Thyroid gland (tissue), 4 donors: ENCODE results near the gene DSCAM. TPM values are rescaled to one million over a fixed set of nuclear protein-coding genes. Genes with fewer than 3 reads are reported as not detected.

Experiments
- DNase-seq, 2 donors: peaks; one replicate each; pipeline ENCODE4 v3.0.0-alpha.2; 2019
- H3K27ac ChIP-seq, 3 donors: fragments of 200-600 bp; sonication (generic); 1 replicate in 2 of 3; 2 replicates in 1 of 3; pipeline ENCODE4 v1.5.1; 2016 to 2019; ENCODE audit warnings: mild to moderate bottlenecking in 1 of 3, moderate library complexity in 1 of 3
- H3K27me3 ChIP-seq: fragments of 200-600 bp; sonication (generic); one replicate; pipeline ENCODE4 v1.5.1; 2019
- H3K36me3 ChIP-seq, 2 donors: fragments of 200-600 bp; sonication (generic); one replicate each; pipeline ENCODE4 v1.5.1; 2016 to 2019
- H3K4me1 ChIP-seq, 2 donors: fragments of 200-600 bp; sonication (generic); one replicate each; pipeline ENCODE4 v1.5.1; 2017 to 2019
- H3K4me3 ChIP-seq, 3 donors: fragments of 200-600 bp; sonication (generic); replicated peaks in 1 of 3; 1 replicate in 2 of 3; 2 replicates in 1 of 3; pipeline ENCODE4 v1.5.1; 2016; ENCODE audit warnings: mild to moderate bottlenecking in 1 of 3
- H3K9me3 ChIP-seq: fragments of 200-600 bp; sonication (generic); one replicate; pipeline ENCODE4 v1.5.1; 2017
- CTCF ChIP-seq, 6 experiments: fragments of 200-600 bp in 3 of 6; fragments of 450-650 bp in 3 of 6; sonication (generic) in 3 of 6; IDR thresholded peaks; one replicate each; pipeline ENCODE4 v1.5.1; 2016 to 2019; ENCODE audit warnings: antibody characterized with exemption in 6 of 6, mild to moderate bottlenecking in 2 of 6, inconsistent platforms in 1 of 6, moderate library complexity in 1 of 6
- POLR2A ChIP-seq, 2 donors: fragments of 450-650 bp; IDR thresholded peaks; one replicate each; pipeline ENCODE4 v1.6.1; 2017; ENCODE audit warnings: antibody characterized with exemption in 2 of 2, mild to moderate bottlenecking in 2 of 2, moderate library complexity in 1 of 2
- WGBS, 2 donors: methylation state at CpG; one replicate each; pipeline ENCODE4 v1.1.5; 2017; 5-methylcytosine and 5-hydroxymethylcytosine counted together
- intact Hi-C: fragments of 100-400 bp; cut with DNase I; formaldehyde crosslinking; loops from one replicate; pipeline ENCODE4 v1.15.1; 2023
- total RNA-seq, 4 donors: library from RNA; depleted of rRNA; stranded (reverse); fragments of >200 nt; gene quantifications; one replicate each; pipeline ENCODE4 v1.2.3, GENCODE V29; 2016

Gene DSCAM
- total RNA-seq, 4 donors from 2014 or later, result 0.20 TPM; not detected in 3

- no peaks in the 10 kb centered on the region for H3K4me1 ChIP-seq
- no peak for DNase-seq
- 69 to 71% methylated on average over 3 of the region's 3 CpGs for WGBS, 2 donors
- no peaks in the 10 kb centered on the region for H3K27me3 ChIP-seq
- H3K36me3 ChIP-seq, result no peaks in the 10 kb centered on the region
- no peak overlapping the region for H3K27ac ChIP-seq
- TF ChIP-seq POLR2A (IDR thresholded peaks at IDR 0.05) (no peak), CTCF (IDR thresholded peaks at IDR 0.05) (no peak)
- H3K9me3 ChIP-seq, result no peaks in the 10 kb centered on the region
- intact Hi-C loops, result no loop called here
- H3K4me3 ChIP-seq, result no peak overlapping the region
These were observed 259.1 kb downstream of the DSCAM start for GRCh38 chr21:40587736-40588346.

- 81 to 100% methylated on average over 2 of the region's 2 CpGs for WGBS, 2 donors
- H3K27ac ChIP-seq, result no peak overlapping the region
- no peak for TF ChIP-seq POLR2A (IDR thresholded peaks at IDR 0.05)
- no peak for TF ChIP-seq CTCF (IDR thresholded peaks at IDR 0.05)
- intact Hi-C loops, result no loop called here
- H3K4me3 ChIP-seq, result no peak overlapping the region
- H3K4me1 ChIP-seq, result no peaks in the 10 kb centered on the region
- H3K9me3 ChIP-seq, result no peaks in the 10 kb centered on the region
- H3K36me3 ChIP-seq, result no peaks in the 10 kb centered on the region
- DNase-seq, result no peak
- H3K27me3 ChIP-seq, result no peaks in the 10 kb centered on the region
These were observed 260.4 kb downstream of the DSCAM start for GRCh38 chr21:40586575-40586974.

DNA sequence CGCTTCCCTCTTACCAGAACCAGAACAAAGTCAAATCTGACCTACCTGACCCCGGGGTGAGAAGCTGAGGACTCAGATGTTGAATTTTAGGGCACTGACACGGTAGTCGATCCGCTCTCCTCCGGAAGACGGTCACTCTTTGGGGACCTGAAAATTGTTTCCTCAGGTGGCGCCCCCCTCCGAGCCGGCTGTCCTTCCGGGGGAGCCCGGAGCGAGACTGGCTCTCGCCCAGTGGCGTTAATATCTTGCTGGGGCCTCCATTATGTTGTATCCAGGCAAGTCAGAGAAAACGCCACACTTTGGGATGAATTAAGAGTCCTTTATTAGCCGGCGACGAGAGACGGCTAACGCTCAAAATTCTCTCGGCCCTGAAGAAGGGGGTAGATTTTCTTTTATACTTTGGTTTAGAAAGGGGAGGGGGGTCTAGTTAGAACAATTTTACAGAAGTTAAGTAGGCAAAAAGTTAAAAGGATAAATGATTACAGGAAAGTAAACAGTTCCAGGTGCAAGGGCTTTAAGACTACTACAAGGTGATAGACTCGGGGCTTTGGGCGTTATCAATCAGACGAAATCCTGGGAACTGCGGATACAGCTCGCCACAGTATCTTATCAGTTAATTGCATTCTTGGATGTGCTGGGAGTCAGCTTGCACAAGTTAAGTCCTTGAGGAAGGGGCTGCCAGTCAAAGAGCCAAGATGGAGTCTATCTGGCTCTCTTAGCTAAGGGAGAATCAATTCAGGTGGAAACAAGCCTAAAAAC lies 269.5 kb downstream of the DSCAM start:
- no peak for TF ChIP-seq POLR2A (IDR thresholded peaks at IDR 0.05)
- TF ChIP-seq CTCF (IDR thresholded peaks at IDR 0.05), result no peak

DNA sequence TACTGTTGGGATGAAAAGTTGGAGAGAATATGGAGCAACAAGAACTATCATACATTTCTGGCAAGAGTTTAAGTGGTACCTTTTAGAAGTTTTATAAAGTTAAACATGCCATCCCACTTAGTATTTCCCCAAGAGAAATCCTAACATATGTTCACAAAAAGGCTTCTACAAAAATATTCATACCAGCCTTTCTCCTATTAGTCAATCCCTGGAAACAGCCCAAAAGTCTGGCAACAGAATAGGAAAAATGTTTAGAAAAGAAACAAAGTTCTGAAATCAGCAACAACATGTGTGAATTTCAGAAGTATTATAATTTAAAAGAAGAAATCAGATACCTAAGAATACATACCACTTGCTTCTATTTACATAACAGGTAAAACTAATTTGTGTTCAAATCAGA lies 271.0 kb downstream of the DSCAM start:
- no peak for DNase-seq
- intact Hi-C loops, result no loop called here
- Histone ChIP-seq H3K36me3 (no peaks in the 10 kb centered on the region), H3K27me3 (no peaks in the 10 kb centered on the region), H3K9me3 (no peaks in the 10 kb centered on the region), H3K4me1 (no peaks in the 10 kb centered on the region), H3K4me3 (no peak overlapping the region), H3K27ac (no peak overlapping the region)
- no peak for TF ChIP-seq CTCF (IDR thresholded peaks at IDR 0.05)
- TF ChIP-seq POLR2A (IDR thresholded peaks at IDR 0.05), result no peak

More for the DNA sequence above, 269.5 kb downstream of the DSCAM start:
- Histone ChIP-seq H3K9me3 (no peaks in the 10 kb centered on the region), H3K4me3 (no peak overlapping the region), H3K27ac (no peak overlapping the region), H3K36me3 (no peaks in the 10 kb centered on the region), H3K27me3 (no peaks in the 10 kb centered on the region), H3K4me1 (no peaks in the 10 kb centered on the region)
- no peak for DNase-seq
- intact Hi-C loops, result no loop called here
- WGBS, 2 donors, result 74 to 75% methylated on average over 27 of the region's 27 CpGs

GRCh38 chr21:40569357-40569756 lies 277.6 kb downstream of the DSCAM start:
- no peak for DNase-seq
- Histone ChIP-seq H3K27ac (no peak overlapping the region), H3K9me3 (no peaks in the 10 kb centered on the region), H3K4me1 (no peaks in the 10 kb centered on the region), H3K27me3 (no peaks in the 10 kb centered on the region), H3K4me3 (no peak overlapping the region), H3K36me3 (no peaks in the 10 kb centered on the region)
- TF ChIP-seq CTCF (IDR thresholded peaks at IDR 0.05) (no peak), POLR2A (IDR thresholded peaks at IDR 0.05) (no peak)
- intact Hi-C loops, result no loop called here
- 71% methylated on average over 7 of the region's 7 CpGs for WGBS, 2 donors
